Hepatocyte (in vitro differentiated cells): ENCODE measurements around the gene CARD11. TPM values are rescaled to one million over a fixed set of nuclear protein-coding genes. Genes with fewer than 3 reads are reported as not detected.

Source experiments
- DNase-seq: peaks from one replicate; pipeline ENCODE4 v3.0.0-alpha.2; 2016; ENCODE audit warnings: low spot score
- H2AFZ ChIP-seq: fragments of 200-600 bp; sonication (generic); 2 replicates; pipeline ENCODE4 v1.6.0; 2016; ENCODE audit warnings: antibody characterized with exemption, mild to moderate bottlenecking
- H3K27ac ChIP-seq: fragments of 200-600 bp; sonication (generic); 2 replicates; pipeline ENCODE4 v1.5.1; 2016; ENCODE audit warnings: mild to moderate bottlenecking
- H3K27me3 ChIP-seq: fragments of 200-600 bp; sonication (generic); 2 replicates; pipeline ENCODE4 v1.6.1; 2016
- H3K36me3 ChIP-seq: fragments of 200-600 bp; sonication (generic); replicated peaks from 2 replicates; pipeline ENCODE4 v1.5.1; 2016; ENCODE audit warnings: low read depth; ENCODE audit not compliant: insufficient read depth
- H3K4me1 ChIP-seq: fragments of 200-600 bp; sonication (generic); 2 replicates; pipeline ENCODE4 v1.5.1; 2016; ENCODE audit warnings: mild to moderate bottlenecking, moderate library complexity; ENCODE audit not compliant: insufficient read depth
- H3K4me2 ChIP-seq: fragments of 200-600 bp; sonication (generic); 2 replicates; pipeline ENCODE4 v1.6.0; 2016
- H3K4me3 ChIP-seq: fragments of 200-600 bp; sonication (generic); 2 replicates; pipeline ENCODE4 v1.5.1; 2016; ENCODE audit warnings: mild to moderate bottlenecking
- H3K79me2 ChIP-seq: fragments of 200-600 bp; sonication (generic); 2 replicates; pipeline ENCODE4 v1.6.0; 2017; ENCODE audit warnings: mild to moderate bottlenecking
- H3K9me2 ChIP-seq: fragments of 200-600 bp; sonication (generic); replicated peaks from 2 replicates; pipeline ENCODE4 v1.6.0; 2017; ENCODE audit warnings: mild to moderate bottlenecking; ENCODE audit not compliant: insufficient read depth
- H3K9me3 ChIP-seq: fragments of 200-600 bp; sonication (generic); 2 replicates; pipeline ENCODE4 v1.5.1; 2016; ENCODE audit warnings: low read depth, mild to moderate bottlenecking
- H4K20me1 ChIP-seq: fragments of 200-600 bp; sonication (generic); 2 replicates; pipeline ENCODE4 v1.6.0; 2016; ENCODE audit warnings: mild to moderate bottlenecking; ENCODE audit not compliant: insufficient read depth, poor library complexity, severe bottlenecking
- EZH2 ChIP-seq: fragments of 200-600 bp; sonication (generic); IDR thresholded peaks from 2 replicates; pipeline ENCODE4 v1.6.1; 2016; ENCODE audit warnings: antibody characterized with exemption, mild to moderate bottlenecking, borderline replicate concordance
- EZH2phosphoT487 ChIP-seq: fragments of 200-600 bp; sonication (generic); IDR thresholded peaks from one replicate; pipeline ENCODE4 v1.6.1; 2018; ENCODE audit warnings: antibody characterized with exemption, mild to moderate bottlenecking, low read depth, moderate library complexity; ENCODE audit not compliant: unreplicated experiment, severe bottlenecking
- WGBS: methylation state at CpG from one replicate; pipeline ENCODE4 v1.1.6; 2016; ENCODE audit warnings: low lambda C conversion rate; ENCODE audit errors: missing lambda C conversion rate; 5-methylcytosine and 5-hydroxymethylcytosine counted together
- polyA plus RNA-seq: library from polyadenylated mRNA; unstranded; fragments of >200 nt; fragmentation: Nextera tagmentation; extraction: Ambion mirVana; gene quantifications from 2 replicates; pipeline ENCODE4 v1.2.1, GENCODE V29; 2016
- total RNA-seq: library from RNA; depleted of rRNA; stranded (reverse); fragments of >200 nt; gene quantifications from 2 replicates; pipeline ENCODE4 v1.2.3, GENCODE V29; 2014
- TF ChIP-seq, protein P1 (sequence below): fragments of 200-600 bp; sonication (generic); IDR thresholded peaks from 2 replicates; pipeline ENCODE4 v1.5.1; 2016; ENCODE audit warnings: antibody characterized with exemption, mild to moderate bottlenecking; ENCODE audit not compliant: poor library complexity

Gene CARD11
- total and polyA plus RNA-seq, 2 experiments from 2014 or later, result 9.6 to 10.9 TPM

DNA sequence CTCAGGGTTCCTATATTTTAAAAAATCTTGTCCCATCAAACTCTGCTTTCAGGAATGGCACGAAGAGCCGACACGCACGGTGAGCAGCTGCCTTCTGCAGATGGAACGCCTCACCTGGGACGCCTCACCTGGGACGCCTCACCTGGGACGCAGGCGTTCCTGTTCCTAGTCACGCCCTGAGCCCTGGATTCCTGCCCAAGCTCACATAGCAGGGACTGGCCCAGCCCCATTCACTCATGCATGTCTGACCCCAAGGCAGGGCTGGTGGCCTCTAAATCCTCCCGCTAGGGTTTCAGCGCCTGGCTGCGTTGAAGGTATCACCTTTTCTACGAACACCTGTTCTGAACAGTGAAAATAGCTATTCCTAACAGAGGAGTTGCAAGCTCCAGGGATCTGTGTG is 49.8 kb downstream of the CARD11 start:
- TF ChIP-seq, protein P1, sequence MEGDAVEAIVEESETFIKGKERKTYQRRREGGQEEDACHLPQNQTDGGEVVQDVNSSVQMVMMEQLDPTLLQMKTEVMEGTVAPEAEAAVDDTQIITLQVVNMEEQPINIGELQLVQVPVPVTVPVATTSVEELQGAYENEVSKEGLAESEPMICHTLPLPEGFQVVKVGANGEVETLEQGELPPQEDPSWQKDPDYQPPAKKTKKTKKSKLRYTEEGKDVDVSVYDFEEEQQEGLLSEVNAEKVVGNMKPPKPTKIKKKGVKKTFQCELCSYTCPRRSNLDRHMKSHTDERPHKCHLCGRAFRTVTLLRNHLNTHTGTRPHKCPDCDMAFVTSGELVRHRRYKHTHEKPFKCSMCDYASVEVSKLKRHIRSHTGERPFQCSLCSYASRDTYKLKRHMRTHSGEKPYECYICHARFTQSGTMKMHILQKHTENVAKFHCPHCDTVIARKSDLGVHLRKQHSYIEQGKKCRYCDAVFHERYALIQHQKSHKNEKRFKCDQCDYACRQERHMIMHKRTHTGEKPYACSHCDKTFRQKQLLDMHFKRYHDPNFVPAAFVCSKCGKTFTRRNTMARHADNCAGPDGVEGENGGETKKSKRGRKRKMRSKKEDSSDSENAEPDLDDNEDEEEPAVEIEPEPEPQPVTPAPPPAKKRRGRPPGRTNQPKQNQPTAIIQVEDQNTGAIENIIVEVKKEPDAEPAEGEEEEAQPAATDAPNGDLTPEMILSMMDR, result no peak
- TF ChIP-seq EZH2, result no peak
- TF ChIP-seq EZH2phosphoT487, result no peak
- Histone ChIP-seq H3K27ac (no peak overlapping the region), H3K4me2 (no peak overlapping the region), H3K79me2 (no peaks in the 10 kb centered on the region), H3K4me3 (no peak overlapping the region), H2AFZ (no peak overlapping the region), H3K9me3 (no peaks in the 10 kb centered on the region), H3K9me2 (no peaks in the 10 kb centered on the region), H3K27me3 (no peaks in the 10 kb centered on the region), H4K20me1 (no peaks in the 10 kb centered on the region), H3K36me3 (no peaks in the 10 kb centered on the region), H3K4me1 (no peaks in the 10 kb centered on the region)
- DNase-seq, result no peak
- 92% methylated on average over 14 of the region's 14 CpGs for WGBS

DNA sequence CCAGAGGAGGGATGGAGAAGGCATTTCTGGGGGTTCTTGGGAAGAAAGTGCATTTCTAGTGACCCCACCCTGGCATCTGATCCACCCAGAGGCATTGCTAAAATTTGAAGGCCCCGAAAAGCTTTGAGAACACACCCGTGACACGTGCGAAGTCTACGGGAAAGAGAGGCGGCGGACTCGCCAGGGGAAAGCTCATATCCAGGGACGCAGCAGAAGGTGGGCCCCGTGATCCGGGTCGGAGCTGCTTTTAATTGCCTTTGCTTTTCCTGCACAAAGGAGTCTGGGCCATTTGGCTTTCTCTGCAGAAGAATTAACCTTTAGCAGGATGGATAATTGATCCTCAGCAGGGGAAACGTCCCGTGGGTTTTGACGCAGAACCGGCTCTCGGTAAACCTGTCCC is 50.3 kb downstream of the CARD11 start:
- no peak overlapping the region for H3K27ac ChIP-seq
- no peaks in the 10 kb centered on the region for H3K36me3 ChIP-seq
- no peaks in the 10 kb centered on the region for H4K20me1 ChIP-seq
- WGBS, result 90% methylated on average over 17 of the region's 17 CpGs
- no peak overlapping the region for H2AFZ ChIP-seq
- TF ChIP-seq, protein P1, result no peak
- TF ChIP-seq EZH2phosphoT487, result no peak
- no peak for TF ChIP-seq EZH2
- no peak overlapping the region for H3K4me2 ChIP-seq
- DNase-seq, result no peak
- no peaks in the 10 kb centered on the region for H3K79me2 ChIP-seq
- H3K9me3 ChIP-seq, result no peaks in the 10 kb centered on the region
- H3K4me3 ChIP-seq, result no peak overlapping the region
- H3K4me1 ChIP-seq, result no peaks in the 10 kb centered on the region
- no peaks in the 10 kb centered on the region for H3K9me2 ChIP-seq
- H3K27me3 ChIP-seq, result no peaks in the 10 kb centered on the region

DNA sequence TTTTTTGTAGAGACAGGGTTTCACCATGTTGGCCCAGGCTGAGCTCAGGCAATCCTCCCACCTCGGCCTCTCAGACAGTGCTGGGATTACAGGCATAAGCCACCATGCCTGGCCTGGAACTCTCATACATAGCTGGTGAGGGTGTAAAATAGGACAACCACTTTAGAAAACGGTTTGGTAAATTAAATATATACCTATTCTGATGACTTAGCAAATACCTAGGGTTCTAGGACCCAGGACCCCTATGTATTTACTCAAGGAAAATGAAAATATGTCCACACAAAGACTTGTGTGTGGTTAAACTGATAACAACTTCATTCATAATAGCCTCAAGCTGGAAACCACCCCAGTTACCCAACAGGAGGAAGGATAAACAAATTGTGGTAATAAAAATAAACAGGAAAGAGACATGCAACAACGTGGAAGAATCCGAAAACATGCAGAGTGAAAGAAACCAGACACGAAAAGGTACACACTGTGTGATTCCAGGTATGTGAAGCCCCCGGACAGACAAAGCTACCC is 52.7 kb downstream of the CARD11 start:
- H3K9me3 ChIP-seq, result no peaks in the 10 kb centered on the region
- no peaks in the 10 kb centered on the region for H3K27me3 ChIP-seq
- H3K4me3 ChIP-seq, result no peak overlapping the region
- no peaks in the 10 kb centered on the region for H4K20me1 ChIP-seq
- H3K36me3 ChIP-seq, result no peaks in the 10 kb centered on the region
- no peaks in the 10 kb centered on the region for H3K79me2 ChIP-seq
- H2AFZ ChIP-seq, result no peak overlapping the region
- no peaks in the 10 kb centered on the region for H3K9me2 ChIP-seq
- 74% methylated on average over 6 of the region's 6 CpGs for WGBS
- no peak for DNase-seq
- TF ChIP-seq, protein P1, result no peak
- TF ChIP-seq EZH2phosphoT487 (no peak), EZH2 (no peak)
- H3K27ac ChIP-seq, result no peak overlapping the region
- no peaks in the 10 kb centered on the region for H3K4me1 ChIP-seq
- H3K4me2 ChIP-seq, result no peak overlapping the region

DNA sequence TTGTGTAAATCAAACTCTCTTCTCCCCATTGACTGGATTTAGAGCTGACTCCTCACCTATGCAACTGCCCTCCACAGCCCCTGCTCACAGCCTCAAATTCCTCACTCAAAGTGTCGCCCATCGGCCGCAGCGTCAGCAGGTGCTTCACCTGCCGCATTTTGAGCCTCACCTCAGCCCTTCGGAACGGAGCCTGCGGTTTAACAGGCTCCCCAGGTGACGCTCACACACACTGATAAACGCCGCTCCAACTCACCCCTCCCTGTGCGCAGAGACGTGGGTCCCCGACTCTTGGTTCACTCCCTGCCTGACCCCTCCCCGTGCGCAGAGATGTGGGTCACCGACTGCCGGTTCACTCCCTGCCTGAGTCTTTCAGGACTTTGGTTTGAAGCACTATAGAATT is 57.1 kb downstream of the CARD11 start:
- H3K27me3 ChIP-seq, result no peaks in the 10 kb centered on the region
- H4K20me1 ChIP-seq, result no peaks in the 10 kb centered on the region
- 96% methylated on average over 18 of the region's 18 CpGs for WGBS
- no peak overlapping the region for H3K27ac ChIP-seq
- H3K36me3 ChIP-seq, result no peaks in the 10 kb centered on the region
- H3K4me2 ChIP-seq, result no peak overlapping the region
- no peak for DNase-seq
- TF ChIP-seq EZH2phosphoT487, result no peak
- TF ChIP-seq, protein P1, result no peak
- no peak for TF ChIP-seq EZH2
- H3K9me3 ChIP-seq, result no peaks in the 10 kb centered on the region
- no peaks in the 10 kb centered on the region for H3K79me2 ChIP-seq
- H2AFZ ChIP-seq, result no peak overlapping the region
- no peak overlapping the region for H3K4me3 ChIP-seq
- no peaks in the 10 kb centered on the region for H3K4me1 ChIP-seq
- H3K9me2 ChIP-seq, result no peaks in the 10 kb centered on the region
